NT2/D1 (cell line): ENCODE measurements around the gene CTSF.

ENCODE experiments used
- DNase-seq: peaks from one replicate; pipeline ENCODE4 v3.0.0-alpha.2; 2011; ENCODE audit warnings: low read depth, low spot score
- H3K27me3 ChIP-seq: 2 replicates; pipeline ENCODE4 v1.6.0; 2011; ENCODE audit warnings: mild to moderate bottlenecking; ENCODE audit not compliant: insufficient read length, insufficient read depth
- H3K36me3 ChIP-seq: 2 replicates; pipeline ENCODE4 v1.6.1; 2011; ENCODE audit warnings: mild to moderate bottlenecking, low read length, mixed read lengths; ENCODE audit not compliant: insufficient read depth, insufficient read length
- H3K4me1 ChIP-seq: 2 replicates; pipeline ENCODE4 v1.5.1; 2011; ENCODE audit not compliant: insufficient read depth, insufficient read length
- H3K4me3 ChIP-seq: 2 replicates; pipeline ENCODE4 v1.5.1; 2011; ENCODE audit warnings: low read depth; ENCODE audit not compliant: insufficient read length
- H3K9ac ChIP-seq: 2 replicates; pipeline ENCODE4 v1.6.0; 2011; ENCODE audit warnings: low read depth; ENCODE audit not compliant: insufficient read length
- H3K9me3 ChIP-seq: 2 replicates; pipeline ENCODE4 v1.5.1; 2011; ENCODE audit warnings: mild to moderate bottlenecking, low read length; ENCODE audit not compliant: insufficient read depth
- SUZ12 ChIP-seq: IDR thresholded peaks from 2 replicates; pipeline ENCODE4 v1.6.1; 2011; ENCODE audit not compliant: insufficient read length, insufficient read depth; ENCODE audit errors: extremely low read depth
- YY1 ChIP-seq: IDR thresholded peaks from 2 replicates; pipeline ENCODE4 v1.6.1; 2011; ENCODE audit not compliant: insufficient read length, insufficient read depth
- ZNF274 ChIP-seq: IDR thresholded peaks from 2 replicates; pipeline ENCODE4 v1.6.1; 2011; ENCODE audit warnings: mild to moderate bottlenecking, low read depth, low read length

CTSF gene

GRCh38 chr11:66570079-66570849 lies 1.9 kb upstream of the CTSF start:
- no peaks in the 10 kb centered on the region for H3K36me3 ChIP-seq
- no peak for TF ChIP-seq SUZ12
- TF ChIP-seq ZNF274: no peak
- no peak for TF ChIP-seq YY1
- no peaks in the 10 kb centered on the region for H3K27me3 ChIP-seq
- H3K4me3 ChIP-seq: no peak overlapping the region
- peaks cover 4% of the 10 kb centered on the region; the same call in 1 of the 2 replicates for H3K9me3 ChIP-seq
- peak; percentile 85 for DNase-seq
- no peak overlapping the region for H3K9ac ChIP-seq
- H3K4me1 ChIP-seq: no peaks in the 10 kb centered on the region

GRCh38 chr11:66569076-66569475 lies 670 bp upstream of the CTSF start:
- Histone ChIP-seq H3K27me3 (no peaks in the 10 kb centered on the region), H3K36me3 (no peaks in the 10 kb centered on the region), H3K4me3 (no peak overlapping the region), H3K9me3 (peaks cover 3% of the 10 kb centered on the region; the same call in 1 of the 2 replicates), H3K9ac (peak overlapping the region; percentile 7), H3K4me1 (no peaks in the 10 kb centered on the region)
- TF ChIP-seq ZNF274 (no peak), SUZ12 (no peak)
- DNase-seq: no peak

- Histone ChIP-seq H3K9ac (no peak overlapping the region), H3K4me3 (no peak overlapping the region)
- TF ChIP-seq ZNF274 (no peak), SUZ12 (no peak), YY1 (no peak)
Measured at GRCh38 chr11:66567787-66568123, 651 bp downstream of the CTSF start.

GRCh38 chr11:66566221-66566620 lies 2.2 kb downstream of the CTSF start:
- Histone ChIP-seq H3K27me3 (no peaks in the 10 kb centered on the region), H3K9ac (no peak overlapping the region), H3K9me3 (no peaks in the 10 kb centered on the region), H3K4me1 (no peaks in the 10 kb centered on the region), H3K36me3 (no peaks in the 10 kb centered on the region), H3K4me3 (no peak overlapping the region)
- TF ChIP-seq SUZ12: no peak
- no peak for TF ChIP-seq ZNF274
- TF ChIP-seq YY1: no peak
- DNase-seq: no peak

More at GRCh38 chr11:66567787-66568123, 651 bp downstream of the CTSF start:
- DNase-seq: no peak
- Histone ChIP-seq H3K27me3 (no peaks in the 10 kb centered on the region), H3K9me3 (no peaks in the 10 kb centered on the region), H3K36me3 (no peaks in the 10 kb centered on the region), H3K4me1 (no peaks in the 10 kb centered on the region)

- Histone ChIP-seq H3K36me3 (no peaks in the 10 kb centered on the region), H3K9ac (no peak overlapping the region), H3K27me3 (no peaks in the 10 kb centered on the region), H3K4me3 (no peak overlapping the region), H3K4me1 (no peaks in the 10 kb centered on the region), H3K9me3 (no peaks in the 10 kb centered on the region)
- DNase-seq: no peak
- TF ChIP-seq YY1: no peak
- TF ChIP-seq SUZ12: no peak
- TF ChIP-seq ZNF274: no peak
Measured at GRCh38 chr11:66564984-66565383, 3.4 kb downstream of the CTSF start.

DNA sequence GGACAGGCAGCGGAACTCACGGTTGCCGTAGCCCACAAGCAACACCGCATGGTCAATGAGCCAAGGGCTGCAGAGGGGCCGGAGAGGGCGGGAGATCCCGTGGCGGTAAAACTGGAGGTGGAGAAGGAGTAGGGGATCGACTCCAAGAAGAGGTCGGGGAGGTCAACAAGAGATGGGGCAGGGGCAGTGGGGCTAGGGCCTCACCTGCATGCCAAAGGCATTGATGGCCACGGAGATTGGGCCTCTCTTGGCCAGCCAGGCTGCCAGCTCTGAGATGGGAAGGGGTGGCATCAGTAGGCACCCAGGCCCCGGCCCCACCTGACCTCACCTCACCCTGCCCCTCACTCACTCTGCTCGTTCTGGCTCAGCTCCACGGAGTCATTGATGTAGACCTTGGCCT lies 3.9 kb downstream of the CTSF start:
- no peak for DNase-seq
- Histone ChIP-seq H3K4me3 (no peak overlapping the region), H3K27me3 (no peaks in the 10 kb centered on the region), H3K4me1 (no peaks in the 10 kb centered on the region), H3K9me3 (no peaks in the 10 kb centered on the region), H3K36me3 (no peaks in the 10 kb centered on the region), H3K9ac (no peak overlapping the region)
- TF ChIP-seq SUZ12 (no peak), YY1 (no peak), ZNF274 (no peak)

- H3K9me3 ChIP-seq: no peaks in the 10 kb centered on the region
- H3K9ac ChIP-seq: no peak overlapping the region
- no peaks in the 10 kb centered on the region for H3K36me3 ChIP-seq
- H3K27me3 ChIP-seq: no peaks in the 10 kb centered on the region
- no peak overlapping the region for H3K4me3 ChIP-seq
- no peak for DNase-seq
- TF ChIP-seq SUZ12: no peak
- TF ChIP-seq YY1: no peak
- TF ChIP-seq ZNF274: no peak
- H3K4me1 ChIP-seq: no peaks in the 10 kb centered on the region
Measured at GRCh38 chr11:66563832-66564231, 4.6 kb downstream of the CTSF start.
